ENCODE measurements around the gene HPCAL1.

Gene HPCAL1

DNA sequence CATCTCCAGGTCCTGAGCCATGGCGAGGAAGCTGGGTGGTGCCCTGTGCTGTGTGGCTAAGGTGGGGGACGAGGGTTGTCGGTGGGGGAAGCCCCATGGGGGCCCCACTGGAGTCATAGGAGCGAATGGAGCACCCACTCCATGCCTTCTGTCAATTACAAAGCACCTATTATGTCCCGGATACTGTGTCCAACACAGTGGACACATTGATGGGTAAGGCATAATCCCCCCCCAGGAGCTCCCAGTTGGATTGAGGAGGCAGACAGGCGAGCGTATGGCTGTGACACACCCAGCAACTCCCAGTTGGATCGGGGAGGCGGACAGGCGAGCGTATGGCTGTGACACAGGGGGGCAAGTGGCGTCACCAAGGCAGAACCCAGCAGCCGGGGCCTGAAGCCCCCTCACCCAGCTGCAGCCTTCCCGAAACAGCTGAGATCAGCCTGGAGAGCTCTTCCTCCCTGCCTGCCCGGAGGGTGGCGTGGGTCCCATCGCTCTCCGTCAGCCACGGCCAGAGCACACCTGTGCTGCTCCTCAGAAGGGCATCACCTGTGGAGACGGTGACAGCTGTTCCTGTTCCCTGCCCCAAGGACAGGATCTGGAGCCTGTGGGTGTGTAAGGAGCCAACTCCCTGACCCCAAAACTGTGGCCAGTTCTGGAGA lies 69.6 kb downstream of the HPCAL1 start:
- DNase-seq, result no peak

GRCh38 chr2:10372862-10373240 lies 70.1 kb downstream of the HPCAL1 start:
- DNase-seq, result no peak

GRCh38 chr2:10373931-10374330 lies 71.2 kb downstream of the HPCAL1 start:
- DNase-seq, result no peak

GRCh38 chr2:10374362-10374943 lies 71.7 kb downstream of the HPCAL1 start:
- no peak for DNase-seq

- DNase-seq, result no peak
Measured at GRCh38 chr2:10375570-10376281, 73.0 kb downstream of the HPCAL1 start.

- no peak for DNase-seq
Measured at GRCh38 chr2:10377052-10377746, 74.5 kb downstream of the HPCAL1 start.

DNA sequence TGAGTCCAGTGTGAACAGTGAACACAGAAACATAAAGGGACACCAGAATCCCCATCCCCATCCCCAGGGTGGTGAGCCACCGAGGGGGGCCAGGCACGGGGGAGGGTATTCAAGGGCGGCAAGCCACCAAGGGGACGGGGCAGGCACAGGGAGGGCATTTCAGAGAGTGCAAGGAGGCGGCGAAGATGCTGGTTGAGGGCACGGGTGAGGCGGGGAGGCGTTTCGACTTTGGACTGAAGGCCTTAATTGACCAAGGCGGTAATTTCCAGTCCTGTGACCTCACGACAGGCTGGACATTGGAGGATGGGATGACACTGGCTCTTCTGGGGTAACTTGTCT lies 75.0 kb downstream of the HPCAL1 start:
- no peak for DNase-seq

GRCh38 chr2:10378189-10378588 lies 75.5 kb downstream of the HPCAL1 start:
- DNase-seq, result peak; percentile 34

GRCh38 chr2:10380048-10380926 lies 77.6 kb downstream of the HPCAL1 start:
- no peak for DNase-seq

DNA sequence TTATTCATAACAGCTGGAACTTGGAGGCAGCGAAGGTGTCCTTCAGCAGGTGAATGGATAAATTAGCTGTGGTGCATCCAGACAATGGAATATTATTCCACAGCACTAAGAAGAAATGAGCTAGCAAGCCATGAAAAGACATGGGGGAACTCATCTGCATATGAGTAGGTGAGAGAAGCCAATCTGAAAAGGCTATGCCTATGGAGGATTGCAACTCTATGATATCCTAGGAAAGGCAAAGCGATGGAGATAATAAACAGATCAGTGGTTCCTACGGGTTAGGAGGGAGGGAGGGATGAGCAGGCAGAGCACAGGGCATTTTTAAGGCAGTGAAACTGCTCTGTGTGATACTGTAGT lies 79.3 kb downstream of the HPCAL1 start:
- no peak for DNase-seq

GRCh38 chr2:10382354-10383061 lies 79.8 kb downstream of the HPCAL1 start:
- peak; percentile 29 for DNase-seq

DNA sequence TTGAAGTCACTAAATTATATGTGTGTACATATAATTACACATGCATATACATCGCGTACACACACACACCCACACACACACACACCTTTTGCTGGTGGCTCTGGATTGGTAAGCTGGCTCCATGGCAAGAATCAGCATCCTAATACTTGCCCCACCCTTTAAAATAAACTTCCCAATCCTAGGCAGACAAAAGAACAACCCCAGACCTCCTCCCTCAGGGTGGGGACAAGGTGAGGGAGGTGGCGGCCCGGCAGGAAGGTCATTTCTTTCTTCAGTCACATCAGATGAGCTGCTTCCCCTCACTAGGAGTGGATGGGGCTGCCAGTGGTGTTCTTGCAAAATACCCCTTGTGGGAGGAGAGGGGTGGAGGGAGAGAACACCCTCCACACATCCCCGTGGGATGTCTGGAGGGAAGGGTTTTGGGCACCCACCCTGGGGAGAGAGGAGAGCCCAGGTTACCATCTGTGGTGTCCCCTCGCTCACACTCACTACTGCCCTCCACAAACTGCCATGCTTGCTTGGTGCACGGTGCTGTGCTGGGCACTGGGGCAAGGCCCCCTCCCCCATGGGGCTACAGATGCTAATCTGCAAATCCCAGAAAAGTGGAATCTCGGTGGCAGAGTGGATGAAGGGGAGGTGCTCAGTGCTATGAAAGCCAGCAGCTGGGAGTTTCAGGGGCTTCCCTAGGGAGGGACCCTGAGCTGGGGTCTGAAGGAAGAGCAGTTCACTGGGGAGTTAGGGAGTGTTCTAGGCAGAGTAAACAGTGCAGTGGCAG lies 81.4 kb downstream of the HPCAL1 start:
- no peak for DNase-seq

- no peak for DNase-seq
Measured at GRCh38 chr2:10385501-10385900, 82.8 kb downstream of the HPCAL1 start.

GRCh38 chr2:10385933-10386773 lies 83.4 kb downstream of the HPCAL1 start:
- no peak for DNase-seq

- DNase-seq, result no peak
Measured at GRCh38 chr2:10387033-10387432, 84.3 kb downstream of the HPCAL1 start.

GRCh38 chr2:10388954-10389560 lies 86.4 kb downstream of the HPCAL1 start:
- no peak for DNase-seq

GRCh38 chr2:10389573-10389972 lies 86.9 kb downstream of the HPCAL1 start:
- DNase-seq, result no peak

- no peak for DNase-seq
Measured at GRCh38 chr2:10390369-10390801, 87.7 kb downstream of the HPCAL1 start.

GRCh38 chr2:10392100-10392499 lies 89.4 kb downstream of the HPCAL1 start:
- no peak for DNase-seq

- DNase-seq, result no peak
Measured at GRCh38 chr2:10392548-10392947, 89.8 kb downstream of the HPCAL1 start.

All from activated CD4-positive, alpha-beta T cell treated with anti-CD3 and anti-CD28 coated beads, Interleukin-2, amount 50 U/mL, for 1 hour (primary cell).